GM18507 (cell line): Measurements from ENCODE around the gene SIL1.
"Not testable (repeated sequence)": the region's sequence is repeated elsewhere in the genome, so short reads cannot be mapped to it uniquely, and the experiment has no call there.

Experiments used
- DNase-seq: peaks from one replicate; pipeline ENCODE4 v3.0.0; 2011; ENCODE audit warnings: low read depth; ENCODE audit not compliant: insufficient read length; ENCODE audit errors: extremely low spot score
- FAIRE-seq: peaks from 2 replicates; lab custom pipeline; 2011; peaks lifted over from hg19 to GRCh38; lab: Jason Lieb, UNC

SIL1 gene

GRCh38 chr5:139016186-139016585, 182.0 kb downstream of the SIL1 start:
- FAIRE-seq (no peak), DNase-seq (no peak)

- DNase-seq: no peak
Observed at GRCh38 chr5:139014726-139015125, 183.4 kb downstream of the SIL1 start.

GRCh38 chr5:139012176-139012575, 186.0 kb downstream of the SIL1 start:
- FAIRE-seq (no peak), DNase-seq (no peak)

More at GRCh38 chr5:139014726-139015125, 183.4 kb downstream of the SIL1 start:
- no peak for FAIRE-seq

GRCh38 chr5:139011156-139011555, 187.0 kb downstream of the SIL1 start:
- DNase-seq, FAIRE-seq: not testable (repeated sequence)

GRCh38 chr5:139004374-139005307, 193.5 kb downstream of the SIL1 start:
- FAIRE-seq (no peak), DNase-seq (no peak)

- DNase-seq (no peak), FAIRE-seq (no peak)
Observed at GRCh38 chr5:138999674-139000073, 198.5 kb downstream of the SIL1 start.

GRCh38 chr5:138998521-138998920, 199.6 kb downstream of the SIL1 start:
- DNase-seq: no peak
- FAIRE-seq: no peak

GRCh38 chr5:138996120-138996519, 202.0 kb downstream of the SIL1 start:
- FAIRE-seq: no peak
- DNase-seq: no peak

- DNase-seq: no peak
- no peak for FAIRE-seq
Observed at GRCh38 chr5:138990986-138991590, 207.1 kb downstream of the SIL1 start.

GRCh38 chr5:138989720-138990119, 208.4 kb downstream of the SIL1 start:
- no peak for FAIRE-seq
- no peak for DNase-seq

GRCh38 chr5:138986186-138986800, 211.9 kb downstream of the SIL1 start:
- DNase-seq (no peak), FAIRE-seq (no peak)

GRCh38 chr5:138985683-138986082, 212.5 kb downstream of the SIL1 start:
- DNase-seq (no peak), FAIRE-seq (no peak)

GRCh38 chr5:138985256-138985655, 212.9 kb downstream of the SIL1 start:
- no peak for FAIRE-seq
- no peak for DNase-seq

- no peak for DNase-seq
- FAIRE-seq: no peak
Observed at GRCh38 chr5:138983984-138984383, 214.2 kb downstream of the SIL1 start.

GRCh38 chr5:138981586-138981985, 216.6 kb downstream of the SIL1 start:
- no peak for DNase-seq
- no peak for FAIRE-seq

- FAIRE-seq: no peak
- no peak for DNase-seq
Observed at GRCh38 chr5:138981131-138981530, 217.0 kb downstream of the SIL1 start.

- no peak for FAIRE-seq
- DNase-seq: no peak
Observed at GRCh38 chr5:138980441-138980840, 217.7 kb downstream of the SIL1 start.

- no peak for FAIRE-seq
- DNase-seq: no peak
Observed at GRCh38 chr5:138979684-138980280, 218.4 kb downstream of the SIL1 start.

GRCh38 chr5:138978581-138978980, 219.6 kb downstream of the SIL1 start:
- DNase-seq (no peak), FAIRE-seq (no peak)

- FAIRE-seq (no peak), DNase-seq (no peak)
Observed at GRCh38 chr5:138978080-138978479, 220.1 kb downstream of the SIL1 start.
